HFFc6 (cell line): Measurements from ENCODE around the gene LBHD1. TPM values are rescaled to one million over a fixed set of nuclear protein-coding genes. Genes with fewer than 3 reads are reported as not detected.
A peak's percentile ranks its signal among the peaks of the same experiment; 100 is the strongest.
"Not testable (repeated sequence)": the region's sequence is repeated elsewhere in the genome, so short reads cannot be mapped to it uniquely, and the experiment has no call there.

Experiments
- DNase-seq: peaks from one replicate; pipeline ENCODE4 v3.0.0-alpha.2; 2018
- H3K27ac Mint-ChIP-seq: 2 replicates; pipeline ENCODE4 v1.8.0; 2020; ENCODE audit warnings: mild to moderate bottlenecking, mixed read lengths
- H3K27me3 Mint-ChIP-seq: 2 replicates; pipeline ENCODE4 v1.8.0; 2021; ENCODE audit warnings: mild to moderate bottlenecking, moderate library complexity, mixed read lengths; ENCODE audit not compliant: insufficient read depth
- H3K36me3 Mint-ChIP-seq: 2 replicates; pipeline ENCODE4 v1.8.0; 2021; ENCODE audit warnings: low read depth, mixed read lengths
- H3K4me1 Mint-ChIP-seq: 2 replicates; pipeline ENCODE4 v1.8.0; 2020; ENCODE audit warnings: low read depth, mixed read lengths
- H3K4me3 Mint-ChIP-seq: 2 replicates; pipeline ENCODE4 v1.8.0; 2020; ENCODE audit warnings: mild to moderate bottlenecking, moderate library complexity, mixed read lengths
- H3K9me3 Mint-ChIP-seq: 2 replicates; pipeline ENCODE4 v1.8.0; 2020; ENCODE audit warnings: mild to moderate bottlenecking, mixed read lengths
- total RNA-seq, 6 experiments: library from RNA; stranded (reverse); fragmentation: NEBNext Ultra II Directional; extraction: Animal tissue kit (Norgen Biotek cat#: 25700); gene quantifications; 2 replicates in 1 of 6; 3 replicates in 5 of 6; pipeline ENCODE4 v1.2.3, GENCODE V29; 2021
- TF ChIP-seq, protein P1 (sequence below): fragments of 200-600 bp; sonication (generic); IDR thresholded peaks from 2 replicates; pipeline ENCODE4 v1.5.0; 2021; ENCODE audit warnings: antibody characterized with exemption, mild to moderate bottlenecking

LBHD1 gene
- total RNA-seq, 6 experiments from 2014 or later: 2.8 to 4.5 (median 3.7) TPM

DNA sequence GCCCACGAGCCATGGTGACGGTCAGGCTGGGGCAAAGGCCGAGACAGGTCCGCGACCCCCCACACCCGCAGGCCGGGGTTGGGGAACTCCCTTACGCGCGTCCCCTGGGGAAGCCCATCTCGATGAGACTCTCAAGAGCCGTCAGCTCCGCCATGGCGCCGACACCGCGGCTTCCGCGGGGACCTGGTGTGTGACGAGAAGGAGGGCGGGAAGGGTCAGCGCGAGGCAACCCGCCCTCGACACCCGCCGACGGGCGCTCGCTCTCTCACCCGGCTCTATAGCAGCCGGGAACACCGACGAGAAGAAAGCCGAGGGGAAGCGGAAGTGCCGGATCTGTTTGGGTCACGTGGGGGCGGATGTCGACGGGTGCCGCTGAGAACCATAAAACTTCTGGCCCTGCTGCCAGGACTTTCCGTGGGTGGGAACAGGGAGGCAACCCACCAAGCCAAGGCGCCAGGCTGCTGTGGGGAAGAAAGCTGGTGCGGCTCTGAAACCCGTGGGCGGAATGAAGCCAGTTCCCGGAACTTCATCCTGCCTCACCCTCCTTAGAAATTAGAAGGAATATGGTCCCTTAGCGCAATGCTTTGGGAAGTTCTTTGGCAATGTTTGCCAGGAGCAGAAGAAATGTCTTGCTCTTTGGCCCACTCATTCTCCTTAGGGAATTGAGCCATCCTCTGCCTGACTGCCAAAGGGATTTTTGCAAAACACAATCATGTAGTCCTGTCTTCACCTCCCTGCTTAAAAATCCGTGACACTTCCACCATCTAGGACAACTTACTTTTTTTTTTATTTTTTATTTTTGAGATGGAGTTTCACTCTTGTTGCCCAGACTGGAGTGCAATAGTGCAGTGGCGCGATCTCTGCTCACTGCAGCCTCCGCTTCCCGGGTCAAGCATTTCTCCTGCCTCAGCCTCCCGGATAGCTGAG, 7.0 kb upstream of the LBHD1 start, which contains the start of gene UBXN1:
Gene UBXN1, minus strand, starts transcription at position 304 of the 927 bp plus-strand sequence. Its CDS starts 150 bp downstream, at position 154.
- peak within 1 kb of the TSS; percentile 94 for H3K27ac Mint-ChIP-seq

GRCh38 chr11:62678433-62678769, 6.3 kb upstream of the LBHD1 start:
- DNase-seq: no peak
- Mint-ChIP-seq H3K4me3 (peak overlapping the region; percentile 91), H3K4me1 (peaks cover 27% of the 10 kb centered on the region), H3K9me3 (no peaks in the 10 kb centered on the region), H3K36me3 (peaks cover 16% of the 10 kb centered on the region), H3K27ac (peak overlapping the region; percentile 94), H3K27me3 (peaks cover 4% of the 10 kb centered on the region; the same call in 1 of the 2 replicates)
- TF ChIP-seq, protein P1, sequence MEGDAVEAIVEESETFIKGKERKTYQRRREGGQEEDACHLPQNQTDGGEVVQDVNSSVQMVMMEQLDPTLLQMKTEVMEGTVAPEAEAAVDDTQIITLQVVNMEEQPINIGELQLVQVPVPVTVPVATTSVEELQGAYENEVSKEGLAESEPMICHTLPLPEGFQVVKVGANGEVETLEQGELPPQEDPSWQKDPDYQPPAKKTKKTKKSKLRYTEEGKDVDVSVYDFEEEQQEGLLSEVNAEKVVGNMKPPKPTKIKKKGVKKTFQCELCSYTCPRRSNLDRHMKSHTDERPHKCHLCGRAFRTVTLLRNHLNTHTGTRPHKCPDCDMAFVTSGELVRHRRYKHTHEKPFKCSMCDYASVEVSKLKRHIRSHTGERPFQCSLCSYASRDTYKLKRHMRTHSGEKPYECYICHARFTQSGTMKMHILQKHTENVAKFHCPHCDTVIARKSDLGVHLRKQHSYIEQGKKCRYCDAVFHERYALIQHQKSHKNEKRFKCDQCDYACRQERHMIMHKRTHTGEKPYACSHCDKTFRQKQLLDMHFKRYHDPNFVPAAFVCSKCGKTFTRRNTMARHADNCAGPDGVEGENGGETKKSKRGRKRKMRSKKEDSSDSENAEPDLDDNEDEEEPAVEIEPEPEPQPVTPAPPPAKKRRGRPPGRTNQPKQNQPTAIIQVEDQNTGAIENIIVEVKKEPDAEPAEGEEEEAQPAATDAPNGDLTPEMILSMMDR: no peak

More for the DNA sequence above, 7.0 kb upstream of the LBHD1 start, which contains the start of gene UBXN1:
- peaks cover 27% of the 10 kb centered on the region for H3K4me1 Mint-ChIP-seq
- DNase-seq: peak; percentile 76
- TF ChIP-seq, protein P1: no peak
- peak within 1 kb of the TSS; percentile 91 for H3K4me3 Mint-ChIP-seq
- H3K36me3 Mint-ChIP-seq: peaks cover 16% of the 10 kb centered on the region
- no peaks in the 10 kb centered on the region for H3K9me3 Mint-ChIP-seq
- H3K27me3 Mint-ChIP-seq: peaks cover 4% of the 10 kb centered on the region; the same call in 1 of the 2 replicates

DNA sequence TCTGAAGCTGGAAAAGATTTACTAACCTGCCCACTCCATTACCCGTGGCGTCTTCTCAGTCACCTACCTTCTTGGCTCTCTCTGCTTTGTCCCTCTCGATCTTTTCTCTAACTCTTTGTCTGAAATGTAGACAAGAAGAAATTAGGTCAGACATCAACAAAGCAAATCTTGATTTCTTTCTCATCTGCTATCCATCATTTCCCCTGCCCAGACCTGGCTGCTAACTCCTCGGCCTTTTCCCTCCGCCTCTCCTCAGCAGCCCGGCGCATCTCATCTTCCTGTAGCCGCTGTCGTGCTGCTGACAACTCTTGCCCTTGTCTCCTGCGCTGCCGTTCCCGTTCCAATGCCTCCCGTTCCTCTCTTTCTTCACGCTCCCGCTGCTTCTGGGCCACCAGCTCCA, 5.6 kb upstream of the LBHD1 start:
- peaks cover 34% of the 10 kb centered on the region for H3K4me1 Mint-ChIP-seq
- peaks cover 16% of the 10 kb centered on the region for H3K36me3 Mint-ChIP-seq

GRCh38 chr11:62677156-62677555, 5.1 kb upstream of the LBHD1 start:
- TF ChIP-seq, protein P1: no peak
- H3K4me1 Mint-ChIP-seq: peaks cover 38% of the 10 kb centered on the region
- peaks cover 16% of the 10 kb centered on the region for H3K36me3 Mint-ChIP-seq
- peak overlapping the region; percentile 91 for H3K4me3 Mint-ChIP-seq
- H3K27me3 Mint-ChIP-seq: peaks cover 4% of the 10 kb centered on the region; the same call in 1 of the 2 replicates
- H3K27ac Mint-ChIP-seq: peak overlapping the region; percentile 2; the same call in 1 of the 2 replicates
- no peak for DNase-seq
- H3K9me3 Mint-ChIP-seq: no peaks in the 10 kb centered on the region

More for the DNA sequence above, 5.6 kb upstream of the LBHD1 start:
- Mint-ChIP-seq H3K9me3 (no peaks in the 10 kb centered on the region), H3K27ac (peak overlapping the region; percentile 94), H3K4me3 (peak overlapping the region; percentile 91), H3K27me3 (peaks cover 4% of the 10 kb centered on the region; the same call in 1 of the 2 replicates)
- no peak for DNase-seq
- TF ChIP-seq, protein P1: no peak

GRCh38 chr11:62676698-62677097, 4.6 kb upstream of the LBHD1 start:
- Mint-ChIP-seq H3K27ac (peak overlapping the region; percentile 2), H3K4me1 (peaks cover 42% of the 10 kb centered on the region), H3K4me3 (no peak overlapping the region; the same call in 1 of the 2 replicates), H3K9me3 (no peaks in the 10 kb centered on the region), H3K27me3 (peaks cover 4% of the 10 kb centered on the region; the same call in 1 of the 2 replicates), H3K36me3 (peaks cover 16% of the 10 kb centered on the region)
- TF ChIP-seq, protein P1: no peak
- DNase-seq: no peak

GRCh38 chr11:62675415-62675814, 3.3 kb upstream of the LBHD1 start:
- H3K27me3 Mint-ChIP-seq, H3K4me3 Mint-ChIP-seq, H3K27ac Mint-ChIP-seq: not testable (repeated sequence)

More at GRCh38 chr11:62675415-62675814, 3.3 kb upstream of the LBHD1 start:
- not testable (repeated sequence) for H3K9me3 Mint-ChIP-seq, DNase-seq
- Mint-ChIP-seq H3K36me3 (peaks cover 25% of the 10 kb centered on the region), H3K4me1 (peaks cover 42% of the 10 kb centered on the region)
